Endothelial cell (in vitro differentiated cells): ENCODE data around the gene ACHE. TPM values are rescaled to one million over a fixed set of nuclear protein-coding genes. Genes with fewer than 3 reads are reported as not detected.

Experiments
- DNase-seq: peaks from one replicate; pipeline ENCODE4 v3.0.0; 2021; ENCODE audit warnings: low spot score
- H3K27ac Mint-ChIP-seq: one replicate; pipeline ENCODE4 v1.8.0; 2021; ENCODE audit warnings: mixed read lengths, inconsistent platforms; ENCODE audit not compliant: unreplicated experiment
- H3K27me3 Mint-ChIP-seq: one replicate; pipeline ENCODE4 v1.8.0; 2021; ENCODE audit warnings: mild to moderate bottlenecking, moderate library complexity, mixed read lengths, inconsistent platforms; ENCODE audit not compliant: unreplicated experiment
- H3K36me3 Mint-ChIP-seq: one replicate; pipeline ENCODE4 v1.8.0; 2021; ENCODE audit warnings: mild to moderate bottlenecking, low read depth, mixed read lengths, inconsistent platforms; ENCODE audit not compliant: unreplicated experiment
- H3K4me1 Mint-ChIP-seq: one replicate; pipeline ENCODE4 v1.8.0; 2021; ENCODE audit warnings: mild to moderate bottlenecking, mixed read lengths, inconsistent platforms; ENCODE audit not compliant: unreplicated experiment
- H3K4me3 Mint-ChIP-seq: one replicate; pipeline ENCODE4 v1.8.0; 2021; ENCODE audit warnings: mild to moderate bottlenecking, mixed read lengths, inconsistent platforms; ENCODE audit not compliant: unreplicated experiment
- H3K9me3 Mint-ChIP-seq: one replicate; pipeline ENCODE4 v1.8.0; 2021; ENCODE audit warnings: mixed read lengths, inconsistent platforms; ENCODE audit not compliant: unreplicated experiment
- CTCF ChIP-seq: fragments of 200-600 bp; sonication (generic); IDR thresholded peaks from one replicate; pipeline ENCODE4 v1.5.0; 2021; ENCODE audit warnings: antibody characterized with exemption; ENCODE audit not compliant: unreplicated experiment
- total RNA-seq: library from RNA; stranded (reverse); fragmentation: NEBNext Ultra II Directional; extraction: Animal tissue kit (Norgen Biotek cat#: 25700); gene quantifications from one replicate; pipeline ENCODE4 v1.2.1, GENCODE V29; 2021; ENCODE audit not compliant: unreplicated experiment

ACHE gene
- total RNA-seq, 1 donor from 2014 or later: 3.0 TPM

GRCh38 chr7:100865372-100865911 is 30.2 kb downstream of the ACHE start:
- Mint-ChIP-seq H3K9me3 (no peaks in the 10 kb centered on the region), H3K27me3 (peaks cover 2% of the 10 kb centered on the region), H3K36me3 (peaks cover 23% of the 10 kb centered on the region), H3K27ac (no peak overlapping the region), H3K4me1 (peaks cover 12% of the 10 kb centered on the region), H3K4me3 (peak overlapping the region; percentile 42)
- no peak for DNase-seq
- no peak for TF ChIP-seq CTCF

- no peak overlapping the region for H3K27ac Mint-ChIP-seq
Observed at GRCh38 chr7:100864263-100864845, 31.3 kb downstream of the ACHE start.

GRCh38 chr7:100863406-100863950 is 32.2 kb downstream of the ACHE start:
- H3K27ac Mint-ChIP-seq: no peak overlapping the region
- H3K4me1 Mint-ChIP-seq: peaks cover 6% of the 10 kb centered on the region
- DNase-seq: no peak
- no peak overlapping the region for H3K4me3 Mint-ChIP-seq
- H3K36me3 Mint-ChIP-seq: peaks cover 24% of the 10 kb centered on the region
- TF ChIP-seq CTCF: no peak
- H3K9me3 Mint-ChIP-seq: no peaks in the 10 kb centered on the region
- H3K27me3 Mint-ChIP-seq: peaks cover 6% of the 10 kb centered on the region

More at GRCh38 chr7:100864263-100864845, 31.3 kb downstream of the ACHE start:
- H3K27me3 Mint-ChIP-seq: peaks cover 5% of the 10 kb centered on the region
- no peak overlapping the region for H3K4me3 Mint-ChIP-seq
- H3K4me1 Mint-ChIP-seq: peaks cover 11% of the 10 kb centered on the region
- peaks cover 24% of the 10 kb centered on the region for H3K36me3 Mint-ChIP-seq
- no peak for TF ChIP-seq CTCF
- DNase-seq: no peak
- no peaks in the 10 kb centered on the region for H3K9me3 Mint-ChIP-seq

GRCh38 chr7:100861616-100861985 is 34.1 kb downstream of the ACHE start:
- no peaks in the 10 kb centered on the region for H3K4me1 Mint-ChIP-seq

More at GRCh38 chr7:100861616-100861985, 34.1 kb downstream of the ACHE start:
- no peak for DNase-seq
- Mint-ChIP-seq H3K9me3 (no peaks in the 10 kb centered on the region), H3K27me3 (peaks cover 9% of the 10 kb centered on the region), H3K4me3 (no peak overlapping the region), H3K36me3 (peaks cover 24% of the 10 kb centered on the region), H3K27ac (no peak overlapping the region)
- TF ChIP-seq CTCF: no peak
